Activated naive CD4-positive, alpha-beta T cell (primary cell): ENCODE results near the gene PDE8B.

Source experiments
- DNase-seq, 4 experiments: peaks; one replicate each; lab custom pipeline; 2025; lab: John Stamatoyannopoulos, UW

Gene PDE8B, protein sequence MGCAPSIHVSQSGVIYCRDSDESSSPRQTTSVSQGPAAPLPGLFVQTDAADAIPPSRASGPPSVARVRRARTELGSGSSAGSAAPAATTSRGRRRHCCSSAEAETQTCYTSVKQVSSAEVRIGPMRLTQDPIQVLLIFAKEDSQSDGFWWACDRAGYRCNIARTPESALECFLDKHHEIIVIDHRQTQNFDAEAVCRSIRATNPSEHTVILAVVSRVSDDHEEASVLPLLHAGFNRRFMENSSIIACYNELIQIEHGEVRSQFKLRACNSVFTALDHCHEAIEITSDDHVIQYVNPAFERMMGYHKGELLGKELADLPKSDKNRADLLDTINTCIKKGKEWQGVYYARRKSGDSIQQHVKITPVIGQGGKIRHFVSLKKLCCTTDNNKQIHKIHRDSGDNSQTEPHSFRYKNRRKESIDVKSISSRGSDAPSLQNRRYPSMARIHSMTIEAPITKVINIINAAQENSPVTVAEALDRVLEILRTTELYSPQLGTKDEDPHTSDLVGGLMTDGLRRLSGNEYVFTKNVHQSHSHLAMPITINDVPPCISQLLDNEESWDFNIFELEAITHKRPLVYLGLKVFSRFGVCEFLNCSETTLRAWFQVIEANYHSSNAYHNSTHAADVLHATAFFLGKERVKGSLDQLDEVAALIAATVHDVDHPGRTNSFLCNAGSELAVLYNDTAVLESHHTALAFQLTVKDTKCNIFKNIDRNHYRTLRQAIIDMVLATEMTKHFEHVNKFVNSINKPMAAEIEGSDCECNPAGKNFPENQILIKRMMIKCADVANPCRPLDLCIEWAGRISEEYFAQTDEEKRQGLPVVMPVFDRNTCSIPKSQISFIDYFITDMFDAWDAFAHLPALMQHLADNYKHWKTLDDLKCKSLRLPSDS

DNA sequence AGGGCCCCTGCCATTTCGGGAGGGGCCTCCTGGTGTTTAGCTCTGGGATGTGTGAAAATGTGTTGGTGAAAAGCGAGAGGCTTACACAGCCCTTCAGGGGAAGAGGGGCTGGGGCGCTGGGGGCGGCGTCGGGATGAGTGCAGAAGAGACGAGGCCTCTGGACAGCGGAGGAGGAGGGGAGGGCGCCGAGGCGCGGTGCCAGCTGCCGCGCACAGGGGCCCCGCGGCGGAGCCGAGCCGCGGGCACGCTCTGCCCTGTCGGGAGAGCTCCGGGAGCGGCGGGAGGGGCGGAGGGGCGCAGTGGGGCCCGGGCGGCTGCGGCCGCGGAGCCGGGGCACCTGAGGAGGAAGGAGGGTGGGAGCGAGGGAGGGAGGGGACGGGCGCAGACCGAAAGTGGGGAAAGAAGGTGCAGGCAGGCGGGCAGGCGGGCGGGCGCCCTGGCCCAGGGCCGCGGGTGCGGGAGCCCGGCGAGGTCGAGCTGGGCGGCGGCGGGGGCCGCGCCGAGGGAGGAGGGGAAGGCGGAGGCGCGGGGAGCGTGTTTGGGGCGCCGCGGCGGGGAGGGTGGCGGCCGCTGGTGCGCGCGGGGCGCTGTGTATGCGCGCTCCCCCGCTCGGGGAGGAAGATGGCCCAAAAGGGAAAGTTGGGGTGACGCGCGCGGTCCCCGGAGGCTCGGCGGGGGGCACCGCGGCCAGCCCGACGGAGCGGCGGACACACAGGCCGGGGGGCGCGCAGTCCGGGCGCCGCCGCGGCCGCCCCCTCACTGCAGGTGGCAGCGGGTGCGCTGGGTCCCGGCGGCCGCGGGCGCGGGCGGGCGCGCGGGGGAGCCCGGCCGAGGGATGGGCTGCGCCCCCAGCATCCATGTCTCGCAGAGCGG lies at the start of gene PDE8B:
TSS of gene PDE8B (plus strand) at position 590 of the 873 bp plus-strand sequence. CDS start at position 836, 246 bp downstream.
- peak in 1 of 4 experiments; percentile 6 for DNase-seq

DNA sequence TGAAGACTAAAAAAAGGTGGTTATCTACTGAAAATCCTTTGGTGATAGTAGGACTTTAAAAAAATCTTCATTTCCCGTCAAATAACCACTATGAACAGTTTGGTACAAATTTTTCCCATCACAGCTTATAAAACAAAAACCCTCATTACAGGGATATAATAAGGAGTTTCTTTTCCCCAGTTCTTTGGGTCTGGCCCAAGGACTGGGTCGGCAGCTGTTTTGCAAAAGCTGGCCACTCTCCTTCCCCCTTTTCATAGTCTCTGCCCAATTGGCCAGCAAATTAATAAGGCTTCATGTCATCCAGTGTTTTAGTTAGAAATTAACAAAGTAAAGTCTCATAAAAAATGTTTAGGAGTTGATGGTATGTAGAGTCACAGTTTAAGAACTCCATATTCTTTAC lies 47.0 kb upstream of the PDE8B start:
- no peak for DNase-seq

DNA sequence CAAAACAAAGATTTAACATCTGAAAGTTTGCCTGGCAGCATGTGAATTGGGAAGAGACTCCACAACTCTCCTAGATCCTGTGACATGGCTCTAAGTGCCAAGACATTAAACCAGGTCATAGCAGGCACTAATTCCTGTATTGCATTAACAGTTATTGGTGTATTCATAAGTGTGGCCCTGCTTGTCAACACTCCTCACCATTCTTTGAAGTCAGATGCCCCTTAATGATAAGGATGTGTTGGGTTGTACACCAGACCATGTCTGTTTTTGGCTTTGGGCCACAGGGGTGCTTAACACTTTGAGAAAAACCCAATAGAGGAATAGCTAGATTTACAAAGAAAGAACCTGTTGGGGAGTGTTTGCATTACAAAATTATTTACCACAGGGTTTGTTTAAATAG lies 43.4 kb upstream of the PDE8B start:
- no peak for DNase-seq

DNA sequence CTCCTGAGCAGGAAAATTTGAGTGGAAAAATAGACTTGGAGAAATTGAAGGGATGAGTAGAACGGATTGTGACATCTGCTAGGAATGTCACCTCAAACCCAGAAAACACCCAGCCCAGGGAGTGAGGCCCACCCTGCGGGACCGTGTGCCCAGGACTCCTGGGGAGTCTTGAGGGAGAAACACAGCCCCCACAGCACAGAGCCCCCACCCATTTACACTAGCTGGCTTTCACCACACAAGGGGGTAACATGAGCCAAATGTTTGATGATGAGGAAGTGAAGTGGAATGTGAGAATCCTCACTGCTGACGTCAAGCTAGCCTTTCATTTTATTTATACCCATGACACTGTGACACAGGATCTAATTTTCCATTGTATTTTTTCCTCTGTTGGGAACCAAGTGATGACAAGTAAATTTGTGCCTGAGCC lies 42.8 kb upstream of the PDE8B start:
- DNase-seq = no peak

DNA sequence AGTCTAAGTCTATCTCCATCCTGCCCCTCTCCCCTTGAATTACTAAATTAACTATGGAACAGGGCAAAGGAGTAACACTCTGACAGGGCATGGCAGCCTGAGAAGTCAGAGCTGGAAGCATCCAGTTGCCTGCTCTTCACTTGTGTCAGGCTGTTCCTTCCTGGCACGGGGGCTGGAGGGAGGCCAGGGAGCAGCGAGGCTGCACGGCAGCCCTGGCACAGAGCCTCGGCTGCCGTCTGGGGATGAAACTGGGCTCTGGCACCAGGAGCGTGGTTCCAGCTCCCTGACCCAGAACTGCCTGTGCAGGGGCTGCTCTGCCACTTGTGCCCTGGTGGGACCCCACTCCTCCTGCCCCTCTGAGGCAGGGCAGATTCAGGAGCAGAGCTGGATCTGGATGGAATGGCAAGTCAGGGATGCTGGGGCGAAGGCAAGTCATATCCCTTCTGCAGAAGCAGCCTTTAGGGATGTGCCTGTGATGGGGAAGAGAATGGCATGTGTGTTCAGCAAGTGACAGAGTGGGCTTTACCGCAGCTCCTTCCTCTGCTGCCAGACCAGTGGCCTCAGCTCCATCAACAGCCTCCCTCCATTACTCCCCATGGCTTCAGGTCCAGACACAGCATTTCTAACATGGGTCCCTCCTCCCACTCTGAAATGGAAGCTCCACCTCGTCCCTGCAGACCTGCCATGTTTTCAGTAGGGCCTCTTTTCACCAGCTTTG lies 42.2 kb upstream of the PDE8B start:
- no peak for DNase-seq

DNA sequence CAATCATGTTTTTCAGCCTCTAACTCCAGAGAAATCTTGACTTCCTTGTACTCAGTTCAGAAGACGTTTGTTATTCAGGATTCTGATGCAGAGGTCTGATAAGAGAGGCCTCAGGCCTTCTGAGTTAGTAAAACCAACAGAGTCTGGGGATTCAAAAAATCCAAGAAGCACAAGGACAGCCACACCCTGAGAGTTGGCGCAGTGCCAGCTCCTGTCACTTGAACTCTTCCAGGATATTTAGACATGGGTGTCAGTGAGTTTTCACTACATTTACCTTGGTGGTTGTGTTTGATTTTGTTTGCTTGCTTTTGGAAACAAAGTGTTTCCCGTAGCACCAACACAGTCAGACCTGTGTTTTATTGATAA lies 41.6 kb upstream of the PDE8B start:
- no peak for DNase-seq

DNA sequence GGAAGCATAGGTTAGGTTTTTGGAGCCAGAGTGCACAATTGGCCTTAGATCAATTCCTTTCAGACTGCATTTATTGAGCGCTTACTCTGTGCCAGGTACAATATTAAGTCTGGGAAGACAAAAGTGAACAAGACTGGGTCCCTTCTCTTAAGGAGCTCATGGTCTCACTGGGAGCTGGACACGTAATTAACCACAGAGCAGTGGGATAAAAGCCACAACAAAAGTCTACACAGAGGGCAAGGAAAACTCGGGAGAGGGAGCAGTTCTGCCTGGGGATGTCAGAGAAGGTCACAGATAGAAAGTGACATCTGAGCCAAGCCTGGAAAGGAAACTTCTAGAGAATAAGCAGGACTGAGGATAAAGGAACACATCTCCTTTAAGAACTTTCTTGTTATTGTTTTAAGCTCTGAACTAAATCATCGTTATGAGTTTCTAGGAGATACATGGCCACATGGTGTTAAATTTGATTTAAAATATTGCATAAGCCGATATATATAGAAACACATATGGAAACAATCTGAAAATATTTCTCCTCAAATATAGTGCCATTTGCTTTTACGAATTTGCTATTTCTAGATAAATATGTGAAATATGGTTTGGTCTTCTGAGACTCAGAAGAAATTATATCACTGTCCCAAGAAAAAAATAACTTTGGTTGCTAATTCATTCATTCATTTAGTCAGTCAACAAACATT lies 40.1 kb upstream of the PDE8B start:
- no peak for DNase-seq

DNA sequence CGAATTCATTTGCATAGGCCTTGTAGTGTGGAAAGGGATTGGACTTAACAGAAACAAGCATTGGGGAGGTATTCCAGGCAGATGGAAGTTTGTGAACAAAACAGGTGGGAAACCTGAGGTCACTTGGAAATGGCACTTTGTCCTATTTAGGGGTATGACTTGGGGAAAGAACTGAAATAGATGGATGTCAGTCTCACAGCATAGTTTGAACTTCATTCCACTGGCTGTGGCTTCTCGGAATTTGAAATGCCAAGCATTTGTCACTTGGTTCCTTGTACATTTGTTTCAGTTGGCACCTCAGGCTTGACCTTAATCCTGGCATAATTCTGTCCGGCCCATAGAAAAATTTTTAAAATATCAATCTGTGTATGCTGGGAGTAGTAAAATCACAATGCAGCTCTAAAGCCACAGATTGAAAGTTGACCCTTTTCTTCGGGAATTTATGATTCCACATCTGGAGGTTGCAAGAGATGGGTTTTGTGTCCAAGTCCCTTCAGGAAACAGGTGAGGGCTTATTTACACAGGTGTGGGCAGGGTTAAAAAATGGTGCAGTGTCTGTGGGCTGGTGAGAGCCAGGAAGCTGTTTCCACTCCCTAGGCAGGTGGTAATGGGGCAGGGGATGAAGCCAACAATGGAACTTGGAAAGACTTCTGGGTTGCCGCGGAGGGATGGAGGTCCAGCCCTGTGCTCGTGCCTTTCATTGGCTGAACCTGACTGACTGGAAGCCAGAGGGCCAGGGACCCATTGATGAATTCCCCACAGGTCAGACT lies 39.2 kb upstream of the PDE8B start:
- DNase-seq = no peak

DNA sequence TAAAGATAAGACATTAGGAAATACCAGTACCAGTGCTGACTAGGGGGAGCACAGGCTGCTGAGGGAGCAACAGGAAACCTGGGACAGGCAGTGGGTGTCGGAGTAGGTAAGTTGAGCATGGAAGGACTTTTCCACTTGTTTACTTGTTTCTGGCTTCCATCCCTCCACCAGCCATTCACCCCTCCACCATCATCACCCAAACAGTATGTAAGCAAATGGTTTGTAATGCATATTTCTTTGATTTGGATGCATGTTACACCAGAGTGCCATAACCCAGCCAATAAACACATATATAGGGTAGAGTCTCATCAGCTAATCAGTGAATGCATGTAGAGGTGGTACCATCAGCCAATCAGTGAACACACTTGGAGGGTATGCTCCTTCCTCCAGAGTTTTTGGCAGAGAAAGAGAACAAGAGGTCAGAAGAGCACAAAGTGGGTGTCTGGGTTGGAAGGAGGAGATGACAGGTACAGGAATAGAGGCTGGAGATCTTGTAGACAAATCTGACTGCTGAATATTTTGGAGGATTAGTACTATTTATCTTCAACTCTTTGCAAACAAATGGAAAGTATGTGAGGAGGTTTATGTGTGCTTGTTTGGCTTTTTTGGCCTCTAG lies 37.7 kb upstream of the PDE8B start:
- no peak for DNase-seq

DNA sequence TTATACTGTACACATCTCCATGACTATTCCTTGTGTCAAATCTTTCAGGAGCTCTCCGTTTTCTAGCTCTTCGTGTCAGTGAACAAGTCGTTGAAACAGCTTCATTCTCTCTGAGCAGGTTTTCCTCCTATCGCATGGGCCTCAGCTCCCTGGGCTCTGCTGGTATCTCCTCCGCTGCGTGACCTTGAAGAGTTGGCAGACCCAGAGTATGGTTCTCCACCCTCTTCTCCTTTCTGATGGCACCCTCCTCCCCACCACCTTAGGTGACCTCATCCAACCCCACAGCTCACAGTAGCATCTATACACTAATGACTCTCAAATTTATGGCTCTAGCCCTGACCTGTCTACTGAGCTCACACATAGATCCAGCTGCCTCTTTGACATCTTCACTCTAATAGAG lies 36.0 kb upstream of the PDE8B start:
- no peak for DNase-seq

DNA sequence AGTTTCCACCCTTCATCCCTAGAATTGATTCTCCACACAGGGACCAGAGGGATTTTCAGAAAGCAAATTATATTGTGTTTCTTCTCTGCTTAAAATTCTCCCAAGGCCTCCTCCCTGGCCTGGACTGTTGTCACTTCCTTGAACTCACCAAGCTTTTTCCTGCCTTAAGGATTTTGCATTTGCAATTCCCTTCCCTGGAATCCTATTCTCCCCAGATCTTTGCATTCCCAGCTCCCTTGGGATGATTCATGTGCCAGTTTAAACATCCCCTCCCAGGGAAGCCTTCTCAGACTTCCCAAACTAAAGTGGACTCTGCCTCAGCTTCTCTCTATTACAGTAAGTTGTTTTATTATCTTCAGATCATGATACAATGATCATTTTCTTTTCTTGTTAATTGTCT lies 35.2 kb upstream of the PDE8B start:
- DNase-seq = no peak

DNA sequence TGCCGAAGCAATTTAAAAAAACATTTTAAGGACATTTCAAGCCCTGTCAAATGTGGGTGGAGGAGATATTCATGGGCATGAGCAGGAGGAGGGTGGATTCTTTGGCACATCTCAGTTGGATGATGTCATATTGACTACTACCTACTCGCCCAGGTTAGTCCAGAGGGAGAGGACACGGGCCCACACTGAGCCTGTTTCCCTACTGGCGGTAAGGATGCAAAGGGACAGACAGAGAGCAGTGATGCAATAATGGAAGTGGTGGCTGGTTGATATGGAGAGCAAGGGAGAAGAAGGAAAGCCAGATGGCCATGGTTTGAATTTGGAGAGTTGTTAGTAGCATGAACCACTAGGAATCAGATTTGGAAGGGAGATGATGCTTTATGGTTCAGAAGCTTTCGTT lies 34.1 kb upstream of the PDE8B start:
- DNase-seq = no peak

DNA sequence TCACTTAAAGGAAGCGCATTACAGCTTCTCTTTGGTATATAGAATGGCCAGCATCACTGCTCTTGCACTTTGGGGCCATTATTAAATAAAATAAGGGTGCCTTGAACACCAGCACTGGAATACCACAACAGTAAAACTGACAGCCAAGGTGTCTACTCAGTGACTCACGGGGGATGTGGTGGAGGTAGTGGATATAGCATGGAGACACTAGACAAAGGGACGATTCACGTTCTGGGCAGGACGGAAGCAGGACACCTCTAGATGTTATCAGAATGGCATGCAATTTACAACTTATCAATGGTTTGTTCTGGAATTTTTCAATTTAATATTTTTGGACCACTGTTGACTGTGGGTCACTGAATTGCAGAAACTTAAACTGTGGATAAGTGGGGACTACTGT lies 32.9 kb upstream of the PDE8B start:
- DNase-seq = no peak

DNA sequence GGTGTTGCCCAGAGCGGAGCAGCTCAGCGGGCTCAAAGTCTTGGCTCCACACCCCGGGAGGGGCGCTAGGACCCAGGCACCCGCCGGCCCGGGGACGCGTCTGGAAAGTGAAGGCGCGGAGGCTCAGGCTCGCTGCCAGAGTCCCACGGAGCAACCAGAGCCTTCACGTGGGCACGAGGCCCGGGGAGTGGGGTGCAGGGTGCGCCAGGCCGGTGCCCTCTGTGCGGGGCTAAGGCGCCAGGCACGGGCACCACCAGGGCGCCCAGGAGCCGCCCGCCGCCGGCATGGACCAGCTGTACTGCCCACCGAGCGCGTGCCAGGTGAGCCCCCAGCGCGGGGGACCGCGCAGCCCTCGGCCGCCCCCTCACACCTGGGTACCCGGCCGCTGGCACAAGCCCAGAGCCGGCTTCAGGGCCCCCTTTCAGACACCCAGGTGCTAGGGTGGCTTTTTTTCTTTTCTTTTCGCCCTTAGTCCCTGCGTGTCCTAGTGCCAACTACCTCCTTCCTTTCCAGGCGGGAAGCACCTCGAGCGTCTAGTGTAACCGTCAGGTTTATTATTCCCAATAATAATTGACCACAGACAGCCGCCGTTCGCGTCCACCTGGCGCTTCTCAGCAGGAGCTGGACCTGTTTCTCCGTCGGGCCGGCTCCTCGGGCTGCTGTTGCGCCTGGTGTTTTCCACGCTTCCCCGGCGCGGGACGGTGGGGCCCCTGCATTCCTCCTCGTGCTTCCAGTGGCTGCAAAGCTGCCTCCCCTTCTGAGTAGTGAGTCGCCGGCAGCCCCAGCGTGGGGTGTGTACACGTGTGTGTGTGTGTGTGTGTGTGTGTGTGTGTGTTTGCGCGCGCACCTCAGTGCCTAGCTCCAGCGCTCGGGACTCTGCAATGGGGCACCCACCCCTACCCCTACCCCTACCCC lies 30.1 kb upstream of the PDE8B start:
- no peak for DNase-seq

DNA sequence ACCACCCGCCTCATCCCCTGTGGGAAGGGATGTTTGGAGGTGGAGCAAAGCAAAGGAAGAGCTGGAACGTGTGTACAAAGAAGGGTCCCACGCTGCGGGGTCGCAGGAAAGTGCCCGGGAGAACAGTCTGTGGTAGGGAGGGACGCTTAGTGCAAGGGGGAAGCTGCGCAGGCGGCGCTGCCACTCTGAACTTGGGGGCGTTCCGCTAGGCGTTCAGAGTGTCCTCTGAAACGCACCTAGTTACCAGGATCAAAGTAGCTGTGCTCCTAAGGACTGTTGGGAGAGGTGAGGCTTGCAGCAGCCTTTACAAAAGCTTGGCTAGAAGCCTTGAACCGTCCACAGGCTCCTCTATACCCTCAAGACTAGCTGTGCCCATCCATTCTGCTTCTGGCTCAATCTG lies 29.3 kb upstream of the PDE8B start:
- DNase-seq = no peak

DNA sequence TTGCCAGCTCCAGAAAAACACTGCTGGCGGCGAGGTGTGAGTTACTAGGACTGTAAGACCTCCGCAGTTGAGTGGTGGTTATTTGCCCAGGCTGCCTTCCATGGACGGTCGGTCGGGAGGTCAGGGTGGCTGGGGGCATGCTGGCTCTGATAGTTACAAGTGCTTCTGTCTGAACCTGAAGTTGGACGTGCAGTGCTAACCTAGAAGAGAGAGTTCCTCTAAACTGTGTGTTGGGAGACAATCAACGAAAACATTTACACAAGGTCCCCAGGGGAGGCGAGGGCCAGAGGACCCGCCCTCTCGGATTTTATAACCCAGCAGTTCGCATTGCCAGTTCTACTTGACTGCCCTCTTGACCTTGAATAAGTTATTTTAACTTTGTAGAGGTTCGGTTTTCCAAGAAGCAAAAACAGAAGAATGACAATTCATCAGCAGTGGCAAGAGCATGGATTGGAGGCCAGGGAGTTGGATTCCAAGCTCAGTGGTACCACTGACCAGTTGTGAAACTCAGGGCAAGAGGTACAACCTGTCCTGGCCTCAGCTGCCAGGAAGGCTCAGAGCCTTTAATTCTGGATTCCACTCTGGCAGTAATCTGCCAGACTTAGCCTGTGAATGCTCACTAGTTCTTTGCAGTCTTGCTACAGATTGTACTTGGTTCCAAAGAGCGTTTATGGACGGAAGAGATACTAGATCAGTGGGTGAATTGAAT lies 28.7 kb upstream of the PDE8B start:
- no peak for DNase-seq

DNA sequence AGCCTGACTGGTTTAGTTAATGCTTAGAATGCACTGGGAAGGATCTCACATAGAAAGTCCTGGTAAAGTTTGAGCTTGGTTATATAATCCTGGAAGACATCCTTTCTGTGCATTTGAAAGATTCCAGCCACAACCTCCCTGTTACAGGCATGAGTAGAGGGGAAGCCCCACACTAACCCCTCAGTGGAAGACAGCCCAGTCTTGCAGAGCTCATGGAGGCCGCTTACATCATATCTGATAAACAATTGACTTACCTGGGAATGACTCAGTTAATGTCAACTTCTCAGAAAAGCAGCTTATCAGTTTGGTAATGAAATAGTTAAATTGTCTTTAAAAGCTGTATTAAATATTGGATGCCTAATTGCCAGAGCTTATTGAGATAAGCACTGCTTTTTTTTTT lies 28.1 kb upstream of the PDE8B start:
- no peak for DNase-seq
